Measurements from ENCODE around the gene HSD17B2.
"Not testable (repeated sequence)": the region's sequence is repeated elsewhere in the genome, so short reads cannot be mapped to it uniquely, and the experiment has no call there.

Gene HSD17B2

GRCh38 chr16:82083710-82084353 lies 48.8 kb downstream of the HSD17B2 start:
- no peak for DNase-seq

GRCh38 chr16:82085011-82085779 lies 50.1 kb downstream of the HSD17B2 start:
- DNase-seq, result no peak

GRCh38 chr16:82088483-82088882 lies 53.4 kb downstream of the HSD17B2 start:
- no peak for DNase-seq

- DNase-seq, result peak; percentile 77
Measured at GRCh38 chr16:82091241-82091640, 56.2 kb downstream of the HSD17B2 start.

- peak; percentile 45 for DNase-seq
Measured at GRCh38 chr16:82092711-82093110, 57.7 kb downstream of the HSD17B2 start.

GRCh38 chr16:82093666-82094300 lies 58.7 kb downstream of the HSD17B2 start:
- no peak for DNase-seq

GRCh38 chr16:82094942-82095540 lies 60.0 kb downstream of the HSD17B2 start:
- no peak for DNase-seq

GRCh38 chr16:82096641-82097040 lies 61.6 kb downstream of the HSD17B2 start:
- no peak for DNase-seq

GRCh38 chr16:82105107-82105506 lies 70.1 kb downstream of the HSD17B2 start:
- no peak for DNase-seq

- DNase-seq, result no peak
Measured at GRCh38 chr16:82108100-82108499, 73.0 kb downstream of the HSD17B2 start.

GRCh38 chr16:82108774-82109173 lies 73.7 kb downstream of the HSD17B2 start:
- DNase-seq, result no peak

GRCh38 chr16:82109266-82109665 lies 74.2 kb downstream of the HSD17B2 start:
- DNase-seq, result not testable (repeated sequence)

- DNase-seq, result no peak
Measured at GRCh38 chr16:82111944-82112343, 76.9 kb downstream of the HSD17B2 start.

GRCh38 chr16:82113741-82114140 lies 78.7 kb downstream of the HSD17B2 start:
- no peak for DNase-seq

GRCh38 chr16:82116535-82116934 lies 81.5 kb downstream of the HSD17B2 start:
- no peak for DNase-seq

GRCh38 chr16:82118749-82119148 lies 83.7 kb downstream of the HSD17B2 start:
- no peak for DNase-seq

- no peak for DNase-seq
Measured at GRCh38 chr16:82119405-82119804, 84.4 kb downstream of the HSD17B2 start.

GRCh38 chr16:82124651-82125050 lies 89.6 kb downstream of the HSD17B2 start:
- no peak for DNase-seq

GRCh38 chr16:82129881-82130280 lies 94.8 kb downstream of the HSD17B2 start:
- DNase-seq, result no peak

- no peak for DNase-seq
Measured at GRCh38 chr16:82133798-82134197, 98.7 kb downstream of the HSD17B2 start.

GRCh38 chr16:82134846-82135245 lies 99.8 kb downstream of the HSD17B2 start:
- no peak for DNase-seq

GRCh38 chr16:82135844-82136243 lies 100.8 kb downstream of the HSD17B2 start:
- no peak for DNase-seq

GRCh38 chr16:82136956-82137821 lies 102.1 kb downstream of the HSD17B2 start:
- DNase-seq, result peak; percentile 23

Data from fibroblast of upper back skin (primary cell).